HepG2 (cell line): ENCODE data around the gene CLHC1. TPM values are rescaled to one million over a fixed set of nuclear protein-coding genes. Genes with fewer than 3 reads are reported as not detected.

Source experiments
- CBX5 ChIP-seq: sonication (generic); formaldehyde crosslinking; IDR thresholded peaks from 2 replicates; pipeline ENCODE4 v1.4.0; 2020; ENCODE audit warnings: missing genetic modification reagents, borderline replicate concordance
- JUNB ChIP-seq: sonication (generic); formaldehyde crosslinking; IDR thresholded peaks from 2 replicates; pipeline ENCODE4 v1.8.0; 2022; ENCODE audit warnings: missing genetic modification reagents, mild to moderate bottlenecking, borderline replicate concordance
- KDM6A ChIP-seq: IDR thresholded peaks from 2 replicates; pipeline ENCODE4 v1.6.1; 2016; ENCODE audit warnings: low read depth
- TFDP2 ChIP-seq: sonication (generic); formaldehyde crosslinking; IDR thresholded peaks from 2 replicates; pipeline ENCODE4 v1.4.0; 2020; ENCODE audit warnings: missing genetic modification reagents
- ZNF746 ChIP-seq: sonication (generic); formaldehyde crosslinking; IDR thresholded peaks from 2 replicates; pipeline ENCODE4 v1.8.0; 2022; ENCODE audit warnings: mild to moderate bottlenecking, missing genetic modification reagents
- polyA plus RNA-seq, 8 experiments: library from polyadenylated mRNA; depleted of rRNA in 3 of 8; stranded (reverse) in 7 of 8; unstranded in 1 of 8; fragments of >200 nt; fragmentation: Illumina TruSeq in 4 of 8; extraction: Trizol in 4 of 8; gene quantifications; 2 replicates each; pipeline versions ENCODE4 v1.2.1 to v1.2.3, GENCODE V29; 2011 to 2016; ENCODE audit warnings: low read depth in 4 of 8, missing spikeins in 1 of 8, mixed read lengths in 1 of 8; ENCODE audit not compliant: insufficient read depth in 1 of 8
- total RNA-seq, 5 experiments: library from RNA; depleted of rRNA; stranded (reverse); fragments of >200 nt; fragmentation: Illumina TruSeq; extraction: Trizol; gene quantifications; 2 replicates each; pipeline ENCODE4 v1.2.3, GENCODE V29; 2016; ENCODE audit warnings: low read depth in 1 of 5
- TF ChIP-seq, protein P1 (sequence below): sonication (generic); formaldehyde crosslinking; IDR thresholded peaks from 2 replicates; pipeline ENCODE4 v1.5.0; 2020; ENCODE audit warnings: mild to moderate bottlenecking, missing genetic modification reagents, borderline replicate concordance
- TF ChIP-seq, protein P2 (sequence below): sonication (generic); formaldehyde crosslinking; IDR thresholded peaks from one replicate; pipeline ENCODE4 v1.5.1; 2020; ENCODE audit warnings: mild to moderate bottlenecking, missing genetic modification reagents; ENCODE audit errors: not compliant biosample characterization
- TF ChIP-seq, protein P3 (sequence below): IDR thresholded peaks from 2 replicates; pipeline ENCODE4 v1.6.1; 2016; ENCODE audit warnings: mild to moderate bottlenecking, missing biosample characterization, missing genetic modification reagents

Gene CLHC1
- total and polyA plus RNA-seq, 2 of the 13 experiments (the other 11 are each of a cell fraction or from before 2014, with no cell fraction given): 9.8 to 12.6 TPM

DNA sequence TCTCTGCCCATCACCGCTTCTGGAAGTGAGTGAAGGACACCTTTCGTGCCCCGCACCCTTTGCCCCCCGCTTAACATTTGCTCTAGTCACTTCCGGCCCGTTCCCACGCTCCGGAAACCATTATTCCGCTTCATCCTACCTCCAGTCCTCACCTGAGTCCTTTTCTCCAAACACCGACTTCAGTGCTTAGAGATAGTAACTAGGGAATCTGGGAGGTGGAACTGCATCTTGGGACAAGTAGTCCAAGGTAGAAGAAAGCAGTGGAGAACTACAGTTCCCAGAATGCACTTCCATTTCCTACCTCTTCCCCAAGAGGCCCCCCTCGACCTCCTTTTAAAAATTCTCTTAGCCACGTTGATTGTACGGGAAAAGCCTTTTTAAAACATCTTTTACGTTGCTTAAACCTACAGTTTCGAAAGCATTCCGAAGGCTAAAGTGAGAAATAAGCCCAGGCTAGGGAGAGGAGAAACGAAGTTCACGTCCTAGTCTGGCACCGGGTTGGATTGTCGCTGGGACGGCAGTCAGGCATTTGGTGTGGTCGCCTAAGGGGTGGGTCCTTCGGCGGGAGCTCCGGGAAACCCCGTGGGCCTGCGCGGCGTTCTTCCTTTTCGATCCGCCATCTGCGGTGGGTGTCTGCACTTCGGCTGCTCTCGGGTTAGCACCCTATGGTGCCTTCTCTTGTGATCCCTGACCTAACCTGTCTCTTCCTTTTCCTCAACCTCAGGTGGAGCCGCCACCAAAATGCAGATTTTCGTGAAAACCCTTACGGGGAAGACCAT, at the start of gene CLHC1, which contains the start of gene RPS27A (continued):
- TF ChIP-seq, protein P1, sequence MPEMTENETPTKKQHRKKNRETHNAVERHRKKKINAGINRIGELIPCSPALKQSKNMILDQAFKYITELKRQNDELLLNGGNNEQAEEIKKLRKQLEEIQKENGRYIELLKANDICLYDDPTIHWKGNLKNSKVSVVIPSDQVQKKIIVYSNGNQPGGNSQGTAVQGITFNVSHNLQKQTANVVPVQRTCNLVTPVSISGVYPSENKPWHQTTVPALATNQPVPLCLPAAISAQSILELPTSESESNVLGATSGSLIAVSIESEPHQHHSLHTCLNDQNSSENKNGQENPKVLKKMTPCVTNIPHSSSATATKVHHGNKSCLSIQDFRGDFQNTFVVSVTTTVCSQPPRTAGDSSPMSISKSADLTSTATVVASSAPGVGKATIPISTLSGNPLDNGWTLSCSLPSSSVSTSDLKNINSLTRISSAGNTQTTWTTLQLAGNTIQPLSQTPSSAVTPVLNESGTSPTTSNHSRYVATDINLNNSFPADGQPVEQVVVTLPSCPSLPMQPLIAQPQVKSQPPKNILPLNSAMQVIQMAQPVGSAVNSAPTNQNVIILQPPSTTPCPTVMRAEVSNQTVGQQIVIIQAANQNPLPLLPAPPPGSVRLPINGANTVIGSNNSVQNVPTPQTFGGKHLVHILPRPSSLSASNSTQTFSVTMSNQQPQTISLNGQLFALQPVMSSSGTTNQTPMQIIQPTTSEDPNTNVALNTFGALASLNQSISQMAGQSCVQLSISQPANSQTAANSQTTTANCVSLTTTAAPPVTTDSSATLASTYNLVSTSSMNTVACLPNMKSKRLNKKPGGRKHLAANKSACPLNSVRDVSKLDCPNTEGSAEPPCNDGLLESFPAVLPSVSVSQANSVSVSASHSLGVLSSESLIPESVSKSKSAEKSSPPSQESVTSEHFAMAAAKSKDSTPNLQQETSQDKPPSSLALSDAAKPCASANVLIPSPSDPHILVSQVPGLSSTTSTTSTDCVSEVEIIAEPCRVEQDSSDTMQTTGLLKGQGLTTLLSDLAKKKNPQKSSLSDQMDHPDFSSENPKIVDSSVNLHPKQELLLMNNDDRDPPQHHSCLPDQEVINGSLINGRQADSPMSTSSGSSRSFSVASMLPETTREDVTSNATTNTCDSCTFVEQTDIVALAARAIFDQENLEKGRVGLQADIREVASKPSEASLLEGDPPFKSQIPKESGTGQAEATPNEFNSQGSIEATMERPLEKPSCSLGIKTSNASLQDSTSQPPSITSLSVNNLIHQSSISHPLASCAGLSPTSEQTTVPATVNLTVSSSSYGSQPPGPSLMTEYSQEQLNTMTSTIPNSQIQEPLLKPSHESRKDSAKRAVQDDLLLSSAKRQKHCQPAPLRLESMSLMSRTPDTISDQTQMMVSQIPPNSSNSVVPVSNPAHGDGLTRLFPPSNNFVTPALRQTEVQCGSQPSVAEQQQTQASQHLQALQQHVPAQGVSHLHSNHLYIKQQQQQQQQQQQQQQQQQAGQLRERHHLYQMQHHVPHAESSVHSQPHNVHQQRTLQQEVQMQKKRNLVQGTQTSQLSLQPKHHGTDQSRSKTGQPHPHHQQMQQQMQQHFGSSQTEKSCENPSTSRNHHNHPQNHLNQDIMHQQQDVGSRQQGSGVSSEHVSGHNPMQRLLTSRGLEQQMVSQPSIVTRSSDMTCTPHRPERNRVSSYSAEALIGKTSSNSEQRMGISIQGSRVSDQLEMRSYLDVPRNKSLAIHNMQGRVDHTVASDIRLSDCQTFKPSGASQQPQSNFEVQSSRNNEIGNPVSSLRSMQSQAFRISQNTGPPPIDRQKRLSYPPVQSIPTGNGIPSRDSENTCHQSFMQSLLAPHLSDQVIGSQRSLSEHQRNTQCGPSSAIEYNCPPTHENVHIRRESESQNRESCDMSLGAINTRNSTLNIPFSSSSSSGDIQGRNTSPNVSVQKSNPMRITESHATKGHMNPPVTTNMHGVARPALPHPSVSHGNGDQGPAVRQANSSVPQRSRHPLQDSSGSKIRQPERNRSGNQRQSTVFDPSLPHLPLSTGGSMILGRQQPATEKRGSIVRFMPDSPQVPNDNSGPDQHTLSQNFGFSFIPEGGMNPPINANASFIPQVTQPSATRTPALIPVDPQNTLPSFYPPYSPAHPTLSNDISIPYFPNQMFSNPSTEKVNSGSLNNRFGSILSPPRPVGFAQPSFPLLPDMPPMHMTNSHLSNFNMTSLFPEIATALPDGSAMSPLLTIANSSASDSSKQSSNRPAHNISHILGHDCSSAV (CRISPR knock-in tag): peak; percentile 95; the same call in 1 of the 2 replicates
- TF ChIP-seq, protein P2, sequence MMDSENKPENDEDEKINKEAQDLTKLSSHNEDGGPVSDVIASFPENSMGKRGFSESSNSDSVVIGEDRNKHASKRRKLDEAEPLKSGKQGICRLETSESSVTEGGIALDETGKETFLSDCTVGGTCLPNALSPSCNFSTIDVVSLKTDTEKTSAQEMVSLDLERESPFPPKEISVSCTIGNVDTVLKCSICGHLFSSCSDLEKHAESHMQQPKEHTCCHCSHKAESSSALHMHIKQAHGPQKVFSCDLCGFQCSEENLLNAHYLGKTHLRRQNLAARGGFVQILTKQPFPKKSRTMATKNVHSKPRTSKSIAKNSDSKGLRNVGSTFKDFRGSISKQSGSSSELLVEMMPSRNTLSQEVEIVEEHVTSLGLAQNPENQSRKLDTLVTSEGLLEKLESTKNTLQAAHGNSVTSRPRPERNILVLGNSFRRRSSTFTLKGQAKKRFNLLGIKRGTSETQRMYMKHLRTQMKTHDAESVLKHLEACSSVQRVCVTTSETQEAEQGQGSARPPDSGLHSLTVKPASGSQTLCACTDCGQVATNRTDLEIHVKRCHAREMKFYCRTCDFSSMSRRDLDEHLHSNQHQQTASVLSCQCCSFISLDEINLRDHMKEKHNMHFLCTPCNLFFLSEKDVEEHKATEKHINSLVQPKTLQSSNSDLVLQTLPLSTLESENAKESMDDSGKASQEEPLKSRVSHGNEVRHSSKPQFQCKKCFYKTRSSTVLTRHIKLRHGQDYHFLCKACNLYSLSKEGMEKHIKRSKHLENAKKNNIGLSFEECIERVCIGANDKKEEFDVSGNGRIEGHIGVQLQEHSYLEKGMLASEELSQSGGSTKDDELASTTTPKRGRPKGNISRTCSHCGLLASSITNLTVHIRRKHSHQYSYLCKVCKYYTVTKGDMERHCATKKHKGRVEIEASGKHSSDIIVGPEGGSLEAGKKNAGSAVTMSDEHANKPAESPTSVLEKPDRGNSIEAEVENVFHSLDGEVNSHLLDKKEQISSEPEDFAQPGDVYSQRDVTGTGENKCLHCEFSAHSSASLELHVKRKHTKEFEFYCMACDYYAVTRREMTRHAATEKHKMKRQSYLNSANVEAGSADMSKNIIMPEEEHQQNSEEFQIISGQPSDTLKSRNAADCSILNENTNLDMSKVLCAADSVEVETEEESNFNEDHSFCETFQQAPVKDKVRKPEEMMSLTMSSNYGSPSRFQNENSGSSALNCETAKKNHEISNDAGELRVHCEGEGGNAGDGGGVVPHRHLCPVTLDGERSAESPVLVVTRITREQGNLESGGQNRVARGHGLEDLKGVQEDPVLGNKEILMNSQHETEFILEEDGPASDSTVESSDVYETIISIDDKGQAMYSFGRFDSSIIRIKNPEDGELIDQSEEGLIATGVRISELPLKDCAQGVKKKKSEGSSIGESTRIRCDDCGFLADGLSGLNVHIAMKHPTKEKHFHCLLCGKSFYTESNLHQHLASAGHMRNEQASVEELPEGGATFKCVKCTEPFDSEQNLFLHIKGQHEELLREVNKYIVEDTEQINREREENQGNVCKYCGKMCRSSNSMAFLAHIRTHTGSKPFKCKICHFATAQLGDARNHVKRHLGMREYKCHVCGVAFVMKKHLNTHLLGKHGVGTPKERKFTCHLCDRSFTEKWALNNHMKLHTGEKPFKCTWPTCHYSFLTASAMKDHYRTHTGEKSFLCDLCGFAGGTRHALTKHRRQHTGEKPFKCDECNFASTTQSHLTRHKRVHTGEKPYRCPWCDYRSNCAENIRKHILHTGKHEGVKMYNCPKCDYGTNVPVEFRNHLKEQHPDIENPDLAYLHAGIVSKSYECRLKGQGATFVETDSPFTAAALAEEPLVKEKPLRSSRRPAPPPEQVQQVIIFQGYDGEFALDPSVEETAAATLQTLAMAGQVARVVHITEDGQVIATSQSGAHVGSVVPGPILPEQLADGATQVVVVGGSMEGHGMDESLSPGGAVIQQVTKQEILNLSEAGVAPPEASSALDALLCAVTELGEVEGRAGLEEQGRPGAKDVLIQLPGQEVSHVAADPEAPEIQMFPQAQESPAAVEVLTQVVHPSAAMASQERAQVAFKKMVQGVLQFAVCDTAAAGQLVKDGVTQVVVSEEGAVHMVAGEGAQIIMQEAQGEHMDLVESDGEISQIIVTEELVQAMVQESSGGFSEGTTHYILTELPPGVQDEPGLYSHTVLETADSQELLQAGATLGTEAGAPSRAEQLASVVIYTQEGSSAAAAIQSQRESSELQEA (CRISPR knock-in tag): no peak
- TF ChIP-seq ZNF746 (CRISPR knock-in tag): peak; percentile 87
- peak; percentile 63; the same call in 1 of the 2 replicates for TF ChIP-seq CBX5 (CRISPR knock-in tag)
- TF ChIP-seq, protein P3, sequence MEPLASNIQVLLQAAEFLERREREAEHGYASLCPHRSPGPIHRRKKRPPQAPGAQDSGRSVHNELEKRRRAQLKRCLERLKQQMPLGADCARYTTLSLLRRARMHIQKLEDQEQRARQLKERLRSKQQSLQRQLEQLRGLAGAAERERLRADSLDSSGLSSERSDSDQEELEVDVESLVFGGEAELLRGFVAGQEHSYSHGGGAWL: peak; percentile 84; the same call in 1 of the 2 replicates
- TF ChIP-seq TFDP2 (CRISPR knock-in tag): no peak; the same call in none of the 2 replicates
- TF ChIP-seq JUNB (CRISPR knock-in tag): no peak
- 0 out of 2 replicates have a peak, but pooled peaks have one; percentile 43 for TF ChIP-seq KDM6A (CRISPR knock-in tag)
